ENCODE results near the gene FBXW11.

The FBXW11 gene

GRCh38 chr5:171858303-171858702 is 148.1 kb downstream of the FBXW11 start:
- no peak for DNase-seq

DNA sequence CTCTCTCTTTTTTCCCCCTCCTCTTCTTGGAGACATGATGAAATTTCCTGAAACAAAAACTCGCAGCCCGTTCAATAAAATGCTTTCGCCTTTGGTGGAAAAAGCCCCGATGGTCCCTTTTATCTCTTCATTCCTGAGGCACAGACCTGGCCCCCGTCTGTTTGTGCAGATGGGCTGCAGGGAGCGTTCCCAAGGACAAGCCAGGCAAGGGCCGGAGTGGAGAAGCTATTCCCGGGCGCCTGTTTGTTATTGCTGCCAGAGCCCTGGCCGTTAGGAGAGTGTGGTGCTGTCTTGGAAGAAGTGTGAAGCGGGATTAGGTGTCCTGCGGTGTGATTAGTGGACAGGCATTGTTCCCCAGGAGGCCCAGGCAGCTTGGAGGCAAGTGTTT is 149.0 kb downstream of the FBXW11 start:
- no peak for DNase-seq

DNA sequence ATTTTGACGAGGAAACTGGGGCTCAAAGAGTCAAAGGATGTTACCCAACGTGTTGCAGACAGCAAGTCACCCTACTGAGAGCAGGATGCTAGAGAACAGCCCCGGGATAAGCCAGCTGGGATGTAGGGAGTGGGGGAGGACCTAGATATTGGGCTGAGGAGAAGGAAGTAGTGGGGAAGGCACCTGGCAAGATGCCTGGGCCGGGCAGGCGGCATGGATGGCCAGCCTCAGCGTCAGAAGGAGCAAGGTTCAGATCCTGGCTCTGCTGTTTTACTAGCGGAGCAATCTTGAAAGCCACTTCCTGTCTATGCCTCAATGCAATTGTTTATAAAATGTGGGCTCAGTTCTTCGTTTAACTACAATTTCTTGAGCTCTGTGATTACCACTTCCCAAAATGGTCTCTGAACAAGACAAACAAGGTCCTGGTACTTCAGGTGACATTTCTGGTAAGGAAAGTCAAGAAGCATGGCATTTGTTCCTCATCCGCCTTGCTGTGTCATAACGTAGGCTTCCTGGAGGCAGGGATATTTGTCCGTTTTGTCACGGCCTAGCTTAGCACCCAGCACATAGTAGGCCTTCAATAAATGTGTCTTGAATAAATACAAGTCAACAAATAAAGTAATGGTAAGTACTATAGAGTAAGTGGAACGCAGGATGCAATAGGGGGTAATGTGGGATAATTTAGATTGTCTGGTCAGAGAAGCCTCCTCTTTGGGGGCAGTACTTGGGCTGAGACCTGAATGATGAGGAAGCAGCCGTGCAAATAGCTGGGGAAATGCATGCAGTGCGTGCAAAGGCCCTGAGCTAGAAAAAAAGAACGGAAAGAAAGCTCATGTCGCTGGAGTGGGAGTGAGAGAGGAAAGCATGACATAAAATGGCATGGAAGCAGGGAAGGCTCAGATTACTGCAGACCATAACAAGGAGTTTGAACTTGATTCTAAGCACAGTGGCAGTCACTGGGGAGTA is 150.4 kb downstream of the FBXW11 start:
- no peak for DNase-seq

GRCh38 chr5:171855265-171855664 is 151.2 kb downstream of the FBXW11 start:
- DNase-seq, result no peak

DNA sequence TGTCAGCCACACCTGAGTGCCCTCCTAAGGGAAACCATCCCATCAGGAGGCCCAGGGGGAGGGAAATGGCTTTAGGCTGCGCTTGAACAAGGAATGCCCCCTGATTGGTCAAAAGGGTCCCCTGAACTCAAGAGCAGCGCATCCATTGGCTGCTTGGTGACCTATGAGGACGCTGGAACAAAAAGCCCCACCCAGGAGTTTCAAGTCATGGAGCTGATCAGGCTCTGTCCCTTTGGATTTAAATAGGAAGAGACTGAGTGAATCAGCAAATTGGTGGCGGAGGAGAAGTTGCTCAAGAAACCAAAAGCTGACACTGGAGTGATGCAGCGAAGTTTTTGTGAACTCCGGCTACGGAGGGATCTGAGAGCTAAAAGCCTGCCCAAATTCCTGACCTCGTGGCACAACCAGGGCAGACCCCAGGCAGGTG is 154.2 kb downstream of the FBXW11 start:
- no peak for DNase-seq

DNA sequence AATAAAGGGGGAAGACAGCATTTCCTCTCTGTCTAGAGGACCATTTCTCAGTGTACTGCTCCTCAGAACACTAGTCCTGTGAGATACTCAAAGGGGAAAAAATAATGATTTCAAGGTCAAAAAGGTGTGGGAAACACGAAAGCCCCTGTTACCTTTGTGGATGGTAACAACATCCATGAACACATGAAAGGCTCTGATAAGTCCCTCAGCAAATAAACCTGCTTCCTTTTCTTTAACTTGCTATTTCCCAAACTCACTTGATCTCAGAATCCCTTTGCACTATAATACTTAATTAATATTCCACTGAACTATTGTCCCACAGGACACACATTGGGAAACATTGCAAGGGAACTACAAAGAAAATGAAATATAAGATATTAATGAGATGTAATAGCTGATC is 155.2 kb downstream of the FBXW11 start:
- DNase-seq, result no peak

GRCh38 chr5:171850324-171850947 is 156.0 kb downstream of the FBXW11 start:
- DNase-seq, result no peak

DNA sequence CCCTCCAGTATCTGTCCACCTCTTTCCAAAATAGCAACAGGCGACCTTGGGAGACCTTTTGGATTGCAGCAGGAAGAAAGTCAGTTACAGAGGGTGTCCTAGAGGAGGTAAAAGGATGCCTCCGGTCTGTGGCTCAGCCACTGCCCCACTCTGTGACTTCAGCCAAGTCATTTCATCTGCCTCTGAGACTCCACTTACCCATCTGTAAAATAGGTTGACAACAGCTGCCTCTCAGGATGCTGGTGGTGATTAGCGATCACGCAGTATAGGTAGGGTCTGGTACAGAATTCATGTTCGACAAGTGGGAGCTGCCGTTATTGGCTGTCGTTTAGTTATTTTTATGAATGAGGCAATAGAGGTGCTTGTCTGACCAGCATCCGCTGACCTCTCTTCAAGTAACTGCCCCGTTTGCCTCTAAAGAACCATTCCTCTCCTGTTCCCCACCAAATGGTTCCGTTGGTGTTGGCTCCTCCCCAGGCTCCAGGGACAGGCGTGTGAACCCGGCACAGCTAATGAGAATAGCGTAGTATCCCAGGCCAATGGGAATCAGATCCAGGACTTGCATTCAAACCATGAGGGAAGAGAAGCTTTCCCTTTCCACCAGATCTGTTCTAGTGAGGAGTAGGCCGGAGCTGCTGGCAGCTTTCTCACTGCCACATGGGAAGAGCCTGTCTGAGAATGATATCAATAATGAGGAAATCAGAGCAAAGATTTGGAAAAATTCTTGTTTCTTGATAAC is 156.7 kb downstream of the FBXW11 start:
- no peak for DNase-seq

DNA sequence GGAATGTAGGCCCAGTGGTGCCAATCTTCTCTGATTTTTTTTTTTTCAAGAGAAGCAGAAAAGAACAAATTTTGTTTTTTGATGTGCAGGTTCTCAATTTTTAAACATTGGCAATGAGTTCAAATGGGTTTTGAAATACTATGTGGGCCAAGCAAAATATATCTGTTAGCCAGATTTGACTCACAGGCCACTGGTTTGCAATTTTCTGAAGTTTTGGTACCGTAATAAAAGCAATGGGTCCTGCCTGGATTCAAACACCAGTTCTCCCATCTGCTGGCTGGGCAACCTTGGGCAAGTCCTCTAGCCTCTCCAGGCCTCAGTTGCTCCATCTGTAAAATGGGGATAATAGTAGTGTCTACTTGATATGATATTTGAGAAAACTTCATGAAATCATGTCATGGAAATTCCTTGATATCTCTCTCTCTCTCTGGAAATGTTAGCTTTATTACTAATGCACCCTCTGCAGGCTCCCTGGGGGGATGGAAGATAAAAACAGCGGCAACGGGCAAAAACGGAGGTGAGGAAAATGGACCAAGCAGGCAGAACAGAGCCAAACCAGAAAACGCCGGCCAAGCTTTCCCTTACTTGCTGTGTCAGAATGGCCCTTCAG is 157.4 kb downstream of the FBXW11 start:
- DNase-seq, result no peak

- no peak for DNase-seq
These were observed 158.0 kb downstream of the FBXW11 start for GRCh38 chr5:171848486-171848885.

DNA sequence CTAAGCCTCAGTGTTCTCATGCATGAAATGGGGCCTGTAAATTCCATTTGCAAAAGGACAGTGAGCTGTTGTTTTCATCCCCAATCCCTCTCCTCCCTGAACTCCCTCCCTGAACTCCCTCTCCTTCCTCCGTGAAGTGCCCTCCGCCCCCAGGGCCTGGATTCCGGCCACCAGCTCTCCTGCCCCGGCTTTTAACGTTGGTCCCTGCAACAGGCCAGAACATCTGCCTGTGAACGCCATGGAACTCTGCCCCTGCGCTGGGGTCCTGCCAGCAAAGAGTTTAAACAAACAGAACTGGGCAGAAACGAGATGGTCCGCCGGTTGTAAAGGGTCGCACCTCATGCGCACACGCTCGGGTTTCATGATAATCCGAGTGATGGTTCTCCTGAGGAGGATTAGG is 158.4 kb downstream of the FBXW11 start:
- no peak for DNase-seq

- no peak for DNase-seq
These were observed 159.4 kb downstream of the FBXW11 start for GRCh38 chr5:171847026-171847425.

DNA sequence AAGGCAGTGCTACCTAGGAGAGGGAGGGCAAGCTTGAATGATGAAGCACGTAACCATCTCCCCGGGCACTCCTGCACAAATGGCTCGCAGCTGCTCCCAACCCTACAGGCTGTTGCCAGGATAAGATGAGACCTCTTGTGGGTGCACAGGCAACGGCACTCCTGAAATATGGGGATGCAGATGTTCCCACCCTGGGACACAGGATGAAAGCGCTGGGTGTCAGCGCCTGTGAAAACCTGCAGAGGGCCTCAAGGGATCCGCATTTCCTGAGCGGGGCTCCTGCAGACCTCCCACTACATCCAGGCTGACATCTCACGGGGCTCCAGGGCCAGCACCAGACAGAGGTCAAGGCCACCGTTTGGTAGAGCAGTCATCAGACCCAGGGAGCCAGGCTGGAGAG is 160.1 kb downstream of the FBXW11 start:
- no peak for DNase-seq

GRCh38 chr5:171845857-171846256 is 160.6 kb downstream of the FBXW11 start:
- no peak for DNase-seq

DNA sequence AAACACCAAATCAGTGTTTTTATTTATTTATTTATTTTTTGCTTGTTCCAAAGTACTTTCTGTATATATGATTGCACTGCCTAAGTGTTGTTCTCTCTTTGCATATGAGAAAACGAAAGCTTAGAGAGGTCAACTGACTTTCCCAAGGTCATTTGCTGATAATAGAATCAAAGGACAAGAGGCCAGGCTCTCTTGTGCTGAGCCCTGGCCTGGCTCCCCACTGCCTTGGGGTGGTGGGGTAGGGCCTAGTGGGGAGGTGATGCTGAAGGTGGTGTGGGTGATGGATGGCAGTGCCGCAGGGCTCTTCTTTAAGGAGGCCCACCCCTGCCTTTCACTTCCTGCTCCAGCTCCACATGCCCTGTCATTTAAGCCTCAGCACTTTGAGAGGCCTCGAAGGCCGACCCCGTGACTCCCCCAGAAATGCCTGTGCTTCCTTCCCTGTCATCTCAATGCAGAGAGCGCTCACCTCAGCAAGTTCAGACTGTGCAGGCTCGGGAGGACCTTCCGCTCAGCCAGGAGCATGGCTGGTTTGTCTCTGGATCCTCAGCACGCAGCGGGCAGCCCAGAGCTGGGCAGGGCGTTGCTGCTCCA is 161.3 kb downstream of the FBXW11 start:
- no peak for DNase-seq

- DNase-seq, result no peak
These were observed 163.6 kb downstream of the FBXW11 start for GRCh38 chr5:171842777-171843328.

DNA sequence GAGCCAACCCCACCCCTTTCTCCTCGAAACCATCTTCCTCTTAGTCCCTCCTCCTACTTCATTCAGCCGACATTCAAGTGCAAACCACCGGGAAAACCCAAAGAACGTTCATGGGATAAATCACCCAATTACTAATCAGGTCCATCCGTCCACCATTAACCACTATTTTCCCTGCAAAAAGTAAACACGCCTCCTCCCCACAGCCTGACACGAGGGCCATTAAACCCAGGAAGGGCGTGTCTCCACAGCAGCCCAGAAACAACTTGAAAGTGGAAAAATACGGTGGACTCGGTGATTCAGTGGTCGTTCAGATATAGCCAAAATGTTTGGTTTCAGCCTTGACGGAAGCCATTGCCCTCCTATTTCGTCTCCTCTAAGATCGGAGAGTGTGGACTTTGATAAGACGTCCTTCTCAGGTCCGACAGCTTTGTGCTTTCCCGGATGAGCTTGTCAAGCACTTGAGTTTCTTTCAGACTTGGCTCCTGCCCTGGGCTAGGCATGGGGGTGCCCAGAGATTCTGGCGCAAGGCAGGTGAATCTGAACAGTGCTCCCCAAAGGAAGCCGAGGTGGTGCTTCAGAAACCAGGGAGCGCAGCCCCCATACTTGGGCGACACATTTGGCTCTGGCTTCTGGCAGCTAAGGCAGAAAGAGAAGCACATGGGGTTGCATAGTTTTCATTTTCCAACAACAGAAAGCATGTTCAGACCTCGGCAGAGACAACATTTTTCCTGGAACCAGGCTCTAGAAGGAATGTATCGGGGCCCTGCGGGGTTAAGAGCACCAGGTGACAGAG is 164.3 kb downstream of the FBXW11 start:
- DNase-seq, result no peak

DNA sequence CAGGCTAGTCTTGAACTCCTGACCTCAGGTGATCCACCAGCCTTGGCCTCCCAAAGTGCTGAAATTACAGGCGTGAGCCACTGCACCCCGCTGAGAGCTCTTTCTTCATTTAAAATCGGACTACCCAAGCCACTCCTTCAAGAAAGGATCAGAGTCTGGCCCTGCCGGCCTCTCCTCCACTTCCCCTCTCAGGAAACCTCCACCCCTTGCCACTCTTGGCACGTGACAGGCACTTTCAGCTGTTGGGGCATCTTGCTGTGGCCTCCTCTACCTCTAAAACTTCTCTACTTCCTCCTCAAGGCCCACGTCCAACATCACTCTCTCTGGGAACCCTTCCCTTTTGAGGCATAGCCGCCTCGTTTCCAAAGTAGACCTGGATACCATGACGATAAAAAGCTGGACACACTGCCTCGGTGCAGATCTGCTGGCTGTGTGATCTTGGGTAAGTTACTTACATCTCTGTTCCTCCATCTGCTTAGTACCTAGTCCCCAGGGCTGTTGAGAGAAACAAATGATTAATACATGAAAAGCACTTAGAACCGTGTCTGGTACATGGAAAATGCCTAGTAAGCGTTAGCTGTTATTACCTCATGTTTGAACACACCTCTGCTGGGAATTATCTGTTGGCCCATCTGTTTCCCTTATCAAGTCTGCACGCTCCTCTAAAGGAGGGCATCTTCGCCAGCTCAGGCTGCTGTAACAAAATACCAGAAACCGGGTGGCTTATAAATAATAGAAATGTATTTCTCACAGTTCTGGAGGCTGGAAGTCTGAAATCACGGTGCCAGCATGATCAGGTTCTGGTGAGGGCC is 165.5 kb downstream of the FBXW11 start:
- DNase-seq, result no peak

GRCh38 chr5:171840066-171840465 is 166.4 kb downstream of the FBXW11 start:
- DNase-seq, result no peak

GRCh38 chr5:171839112-171839511 is 167.3 kb downstream of the FBXW11 start:
- no peak for DNase-seq

- DNase-seq, result no peak
These were observed 168.4 kb downstream of the FBXW11 start for GRCh38 chr5:171838066-171838465.
